Glutamatergic neuron (in vitro differentiated cells): ENCODE results near the gene RAD51B. TPM values are rescaled to one million over a fixed set of nuclear protein-coding genes. Genes with fewer than 3 reads are reported as not detected.

Source experiments
- DNase-seq: peaks from one replicate; pipeline ENCODE4 v3.0.0; 2022
- H3K27ac Mint-ChIP-seq: one replicate; pipeline ENCODE4 v1.8.0; 2020; ENCODE audit warnings: mild to moderate bottlenecking, mixed read lengths, inconsistent platforms; ENCODE audit not compliant: unreplicated experiment
- H3K27me3 Mint-ChIP-seq: one replicate; pipeline ENCODE4 v1.8.0; 2020; ENCODE audit warnings: mild to moderate bottlenecking, moderate library complexity, mixed read lengths, inconsistent platforms; ENCODE audit not compliant: unreplicated experiment
- H3K36me3 Mint-ChIP-seq: one replicate; pipeline ENCODE4 v1.8.0; 2020; ENCODE audit warnings: mild to moderate bottlenecking, mixed read lengths, inconsistent platforms; ENCODE audit not compliant: unreplicated experiment
- H3K4me1 Mint-ChIP-seq: one replicate; pipeline ENCODE4 v1.8.0; 2020; ENCODE audit warnings: mild to moderate bottlenecking, low read depth, mixed read lengths, inconsistent platforms; ENCODE audit not compliant: unreplicated experiment
- H3K4me3 Mint-ChIP-seq: one replicate; pipeline ENCODE4 v1.8.0; 2020; ENCODE audit warnings: mild to moderate bottlenecking, mixed read lengths, inconsistent platforms; ENCODE audit not compliant: unreplicated experiment
- H3K9me3 Mint-ChIP-seq: one replicate; pipeline ENCODE4 v1.8.0; 2020; ENCODE audit warnings: mild to moderate bottlenecking, moderate library complexity, mixed read lengths, inconsistent platforms; ENCODE audit not compliant: unreplicated experiment
- total RNA-seq: library from RNA; stranded (reverse); fragmentation: NEBNext Ultra II Directional; extraction: Animal tissue kit (Norgen Biotek cat#: 25700); gene quantifications from one replicate; pipeline ENCODE4 v1.2.1, GENCODE V29; 2021; ENCODE audit not compliant: unreplicated experiment
- TF ChIP-seq, protein P1 (sequence below): fragments of 200-600 bp; sonication (generic); IDR thresholded peaks from one replicate; pipeline ENCODE4 v1.5.0; 2021; ENCODE audit not compliant: partially characterized antibody, unreplicated experiment

Gene RAD51B
- total RNA-seq, 1 donor from 2014 or later, result 9.7 TPM

DNA sequence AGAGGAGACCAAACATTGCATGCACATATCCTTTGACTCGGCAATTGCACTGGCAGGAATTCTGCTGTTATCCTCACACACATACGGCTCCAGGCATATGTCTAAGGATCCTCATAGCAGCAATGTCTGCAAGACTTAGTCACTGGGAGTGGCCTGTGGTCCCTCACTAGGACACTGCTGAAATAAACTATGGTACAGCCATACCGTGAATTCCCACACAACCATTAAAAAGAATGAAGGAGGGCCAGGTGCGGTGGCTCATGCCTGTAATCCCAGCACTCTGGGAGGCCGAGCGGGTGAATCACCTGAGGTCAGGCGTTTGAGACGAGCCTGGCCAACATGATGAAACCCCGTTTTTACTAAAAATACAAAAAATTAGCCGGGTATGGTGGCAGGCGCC, 868.2 kb downstream of the RAD51B start:
- Mint-ChIP-seq H3K27ac (no peak overlapping the region), H3K27me3 (peaks cover 7% of the 10 kb centered on the region)
- no peak for DNase-seq

GRCh38 chr14:68688872-68689371, 869.3 kb downstream of the RAD51B start:
- no peak for DNase-seq
- Mint-ChIP-seq H3K9me3 (peaks cover 2% of the 10 kb centered on the region), H3K4me1 (no peaks in the 10 kb centered on the region), H3K27ac (no peak overlapping the region), H3K4me3 (no peak overlapping the region), H3K27me3 (peaks cover 9% of the 10 kb centered on the region), H3K36me3 (peaks cover 7% of the 10 kb centered on the region)
- TF ChIP-seq, protein P1, sequence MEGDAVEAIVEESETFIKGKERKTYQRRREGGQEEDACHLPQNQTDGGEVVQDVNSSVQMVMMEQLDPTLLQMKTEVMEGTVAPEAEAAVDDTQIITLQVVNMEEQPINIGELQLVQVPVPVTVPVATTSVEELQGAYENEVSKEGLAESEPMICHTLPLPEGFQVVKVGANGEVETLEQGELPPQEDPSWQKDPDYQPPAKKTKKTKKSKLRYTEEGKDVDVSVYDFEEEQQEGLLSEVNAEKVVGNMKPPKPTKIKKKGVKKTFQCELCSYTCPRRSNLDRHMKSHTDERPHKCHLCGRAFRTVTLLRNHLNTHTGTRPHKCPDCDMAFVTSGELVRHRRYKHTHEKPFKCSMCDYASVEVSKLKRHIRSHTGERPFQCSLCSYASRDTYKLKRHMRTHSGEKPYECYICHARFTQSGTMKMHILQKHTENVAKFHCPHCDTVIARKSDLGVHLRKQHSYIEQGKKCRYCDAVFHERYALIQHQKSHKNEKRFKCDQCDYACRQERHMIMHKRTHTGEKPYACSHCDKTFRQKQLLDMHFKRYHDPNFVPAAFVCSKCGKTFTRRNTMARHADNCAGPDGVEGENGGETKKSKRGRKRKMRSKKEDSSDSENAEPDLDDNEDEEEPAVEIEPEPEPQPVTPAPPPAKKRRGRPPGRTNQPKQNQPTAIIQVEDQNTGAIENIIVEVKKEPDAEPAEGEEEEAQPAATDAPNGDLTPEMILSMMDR, result no peak

More for the DNA sequence above, 868.2 kb downstream of the RAD51B start:
- H3K9me3 Mint-ChIP-seq, result peaks cover 2% of the 10 kb centered on the region
- H3K4me3 Mint-ChIP-seq, result no peak overlapping the region
- H3K36me3 Mint-ChIP-seq, result peaks cover 7% of the 10 kb centered on the region
- peaks cover 2% of the 10 kb centered on the region for H3K4me1 Mint-ChIP-seq
- TF ChIP-seq, protein P1, result no peak

DNA sequence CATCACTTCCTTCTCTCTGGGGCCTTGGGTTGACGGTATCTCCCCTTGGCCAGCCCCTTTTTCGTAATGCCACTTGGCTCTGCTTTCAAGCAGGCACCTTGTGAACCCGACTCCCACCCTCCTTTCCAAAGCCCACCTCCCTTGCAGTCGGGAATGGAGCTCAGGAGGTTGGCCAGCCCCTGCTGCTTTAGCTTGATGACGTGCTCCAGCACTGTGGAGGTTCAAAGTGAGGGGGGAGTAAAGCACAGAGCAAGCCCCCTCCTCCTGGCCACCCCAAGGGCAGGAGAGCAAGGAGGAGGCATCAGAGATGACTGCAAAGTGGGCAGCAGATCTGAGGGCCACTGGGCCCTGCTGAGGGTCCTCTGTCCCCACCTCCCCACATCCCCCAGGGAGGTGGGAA, 869.9 kb downstream of the RAD51B start:
- Mint-ChIP-seq H3K9me3 (peaks cover 2% of the 10 kb centered on the region), H3K27ac (no peak overlapping the region), H3K27me3 (peaks cover 9% of the 10 kb centered on the region), H3K4me1 (no peaks in the 10 kb centered on the region), H3K36me3 (peaks cover 7% of the 10 kb centered on the region), H3K4me3 (no peak overlapping the region)
- TF ChIP-seq, protein P1, result no peak
- DNase-seq, result no peak

DNA sequence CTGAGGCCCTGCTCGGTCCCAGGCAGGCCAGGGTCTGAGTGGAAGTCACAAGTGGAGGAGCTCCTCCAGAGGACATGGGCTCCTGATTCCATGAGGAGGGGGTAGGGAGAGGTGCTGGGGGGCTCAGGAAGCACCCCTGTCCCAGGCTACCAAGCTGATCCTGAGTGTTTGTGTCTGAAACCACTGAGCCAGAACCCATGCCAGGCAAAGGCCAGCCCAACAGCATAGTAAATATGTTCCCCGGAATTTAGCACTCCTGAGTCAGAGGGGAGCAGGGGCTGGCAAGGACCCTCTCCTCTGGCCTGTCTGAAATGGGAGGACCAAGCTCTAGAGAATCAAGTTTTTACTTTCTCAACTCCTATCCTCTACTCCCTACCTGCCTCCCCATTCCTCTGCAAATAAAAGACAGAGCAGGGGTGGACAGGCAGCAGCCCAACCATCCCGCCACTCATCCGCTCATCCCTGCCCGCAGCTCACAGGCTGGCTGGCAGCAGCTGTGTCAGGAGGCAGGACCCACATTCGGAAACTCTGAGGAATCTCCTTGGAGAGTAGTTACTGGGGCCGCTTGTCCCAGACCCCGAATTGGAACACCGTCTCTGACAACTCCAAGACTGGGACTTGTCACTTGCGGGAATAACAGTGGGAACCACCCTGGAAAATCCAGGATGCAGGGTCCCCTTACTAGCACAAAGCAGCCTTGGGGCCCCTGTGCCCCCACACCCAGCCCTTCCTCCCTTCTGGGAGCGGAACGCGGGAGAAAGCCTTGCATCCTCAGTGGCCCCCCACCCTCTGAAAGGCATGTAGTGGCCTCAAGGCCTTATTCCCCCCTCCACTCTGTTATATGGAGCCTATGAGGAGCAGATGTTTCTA, 870.7 kb downstream of the RAD51B start:
- H3K4me1 Mint-ChIP-seq, result no peaks in the 10 kb centered on the region
- H3K9me3 Mint-ChIP-seq, result peaks cover 5% of the 10 kb centered on the region
- no peak overlapping the region for H3K27ac Mint-ChIP-seq
- H3K27me3 Mint-ChIP-seq, result peaks cover 9% of the 10 kb centered on the region
- peaks cover 11% of the 10 kb centered on the region for H3K36me3 Mint-ChIP-seq
- TF ChIP-seq, protein P1, result no peak
- no peak overlapping the region for H3K4me3 Mint-ChIP-seq
- DNase-seq, result no peak

DNA sequence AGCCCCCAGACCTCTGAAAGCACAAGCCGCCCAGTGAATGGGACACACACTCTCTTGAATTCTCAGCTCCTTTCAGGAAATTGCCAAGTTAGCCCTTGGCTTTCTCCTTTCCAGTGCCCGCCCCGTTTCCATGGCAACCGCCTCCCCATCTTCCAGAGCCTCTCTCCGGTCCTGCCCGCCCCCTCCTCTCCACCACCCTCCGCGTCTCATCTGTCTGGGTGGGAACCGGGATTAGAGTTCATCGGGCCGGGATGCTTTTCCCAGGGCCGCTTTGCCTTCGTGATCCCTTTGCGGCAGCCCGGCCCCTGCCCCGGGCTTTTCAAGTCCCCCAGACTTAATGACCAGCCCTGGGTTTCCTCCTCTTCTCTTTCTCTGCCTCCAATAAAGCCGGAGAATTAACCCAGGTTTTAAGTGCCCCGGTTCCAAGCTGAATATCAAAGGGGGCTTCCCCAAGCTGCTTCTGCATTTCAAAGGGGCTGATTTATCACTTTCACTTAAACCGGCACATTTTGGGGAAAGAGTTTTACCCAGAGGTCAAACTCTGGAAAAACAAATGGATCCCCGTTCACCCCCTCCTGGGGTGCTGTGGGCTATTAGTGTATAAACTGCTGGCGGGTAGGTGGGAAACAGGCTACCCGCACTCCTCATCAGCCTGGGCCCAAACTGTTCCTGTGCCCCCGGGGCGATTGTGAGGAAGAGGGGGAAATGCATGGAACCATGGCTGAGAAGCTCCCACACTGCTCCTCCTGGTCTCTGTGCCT, 871.6 kb downstream of the RAD51B start:
- no peak overlapping the region for H3K4me3 Mint-ChIP-seq
- no peaks in the 10 kb centered on the region for H3K4me1 Mint-ChIP-seq

More for the DNA sequence above, 871.6 kb downstream of the RAD51B start:
- peak; percentile 52 for DNase-seq
- no peak overlapping the region for H3K27ac Mint-ChIP-seq
- H3K27me3 Mint-ChIP-seq, result peaks cover 7% of the 10 kb centered on the region
- H3K9me3 Mint-ChIP-seq, result peaks cover 5% of the 10 kb centered on the region
- peaks cover 12% of the 10 kb centered on the region for H3K36me3 Mint-ChIP-seq
- TF ChIP-seq, protein P1, result no peak
